Esophagus (tissue), 2 donors: ENCODE data around the gene CD200. TPM values are rescaled to one million over a fixed set of nuclear protein-coding genes. Genes with fewer than 3 reads are reported as not detected.

Experiments used
- H3K27ac ChIP-seq, 2 donors: one replicate each; pipeline ENCODE4 v1.5.1; 2013; ENCODE audit warnings: low read depth in 2 of 2, mild to moderate bottlenecking in 2 of 2, inconsistent platforms in 1 of 2, low read length in 1 of 2, moderate library complexity in 1 of 2
- H3K27me3 ChIP-seq, 2 donors: one replicate each; pipeline ENCODE4 v1.6.1; 2013; ENCODE audit warnings: low read length in 2 of 2, control low read depth in 1 of 2, mild to moderate bottlenecking in 1 of 2; ENCODE audit not compliant: insufficient read depth in 2 of 2, control insufficient read depth in 1 of 2
- H3K36me3 ChIP-seq, 2 donors: one replicate each; pipeline ENCODE4 v1.6.1; 2013; ENCODE audit warnings: low read length in 1 of 2; ENCODE audit not compliant: control insufficient read depth in 2 of 2, insufficient read depth in 2 of 2
- H3K4me1 ChIP-seq, 2 donors: one replicate each; pipeline ENCODE4 v1.6.1; 2013; ENCODE audit warnings: low read length in 1 of 2; ENCODE audit not compliant: control insufficient read depth in 2 of 2, insufficient read depth in 2 of 2
- H3K4me3 ChIP-seq, 2 donors: one replicate each; pipeline ENCODE4 v1.5.1; 2013; ENCODE audit warnings: low read length in 2 of 2, mild to moderate bottlenecking in 2 of 2, low read depth in 1 of 2, moderate library complexity in 1 of 2
- H3K9me3 ChIP-seq, 2 donors: one replicate each; pipeline ENCODE4 v1.6.1; 2013; ENCODE audit warnings: mild to moderate bottlenecking in 2 of 2, low read depth in 1 of 2, low read length in 1 of 2, moderate library complexity in 1 of 2; ENCODE audit not compliant: control insufficient read depth in 2 of 2, insufficient read depth in 1 of 2
- WGBS, 2 donors: extraction: QIAGEN DNeasy Blood & Tissue Kit; methylation state at CpG; one replicate each; pipeline ENCODE4 v1.1.7; 2013; 5-methylcytosine and 5-hydroxymethylcytosine counted together
- polyA plus RNA-seq, 2 donors: library from polyadenylated mRNA; stranded (reverse); fragments of 200-250 nt; gene quantifications; one replicate each; pipeline ENCODE4 v1.2.3, GENCODE V29; 2013
- donor health status: healthy with polysubstance abuse.
- donor health status: Bipolar disorder and iron deficiency.

The CD200 gene
- polyA plus RNA-seq, 2 donors = 0.90 to 3.0 TPM

DNA sequence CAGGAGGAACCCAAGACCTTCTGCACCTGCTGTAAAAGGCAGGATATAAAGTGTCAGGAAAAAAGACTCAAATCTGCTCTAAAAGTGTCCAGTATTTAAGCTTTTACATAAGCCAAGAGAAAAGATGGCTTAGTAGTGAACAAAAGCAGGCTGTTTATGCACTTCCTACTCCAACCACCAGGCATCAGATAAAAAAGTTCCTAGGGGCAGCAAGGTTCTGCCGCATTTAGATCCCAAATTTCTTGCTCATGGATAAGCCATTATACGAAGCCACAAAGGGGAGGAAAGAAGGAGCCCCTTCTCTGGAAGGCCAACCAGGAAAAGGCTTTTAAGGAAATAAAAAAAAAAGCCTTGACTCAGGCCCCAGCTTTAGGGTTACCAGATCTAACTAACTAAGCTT is 28.3 kb upstream of the CD200 start:
- no peaks in the 10 kb centered on the region for H3K4me1 ChIP-seq
- no peak overlapping the region for H3K27ac ChIP-seq
- no peak overlapping the region for H3K4me3 ChIP-seq
- peaks cover 0 to 6% of the 10 kb centered on the region in 2 donors for H3K9me3 ChIP-seq
- WGBS, 2 donors = 78 to 86% methylated on average over 2 of the region's 2 CpGs
- H3K27me3 ChIP-seq = no peaks in the 10 kb centered on the region
- no peaks in the 10 kb centered on the region for H3K36me3 ChIP-seq

DNA sequence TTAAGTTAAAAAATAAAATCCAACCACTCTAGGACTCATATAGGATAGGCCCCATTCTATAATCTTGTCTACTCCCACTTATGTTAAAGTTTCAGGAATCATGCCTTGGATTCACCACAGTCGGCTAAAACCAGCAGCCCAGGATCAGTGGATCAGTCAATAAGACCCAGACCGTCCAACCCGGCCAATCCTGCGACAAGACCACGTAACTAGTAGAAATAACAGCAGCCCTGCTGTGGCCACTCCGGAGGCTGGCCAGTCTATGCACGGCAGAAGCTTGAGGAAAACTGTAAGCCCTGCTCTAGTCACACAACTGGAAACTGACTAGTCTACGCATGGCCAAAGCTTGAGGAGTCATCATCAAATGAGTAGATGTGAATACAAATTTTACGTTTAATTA is 26.1 kb upstream of the CD200 start:
- 94 to 96% methylated on average over 9 of the region's 9 CpGs for WGBS, 2 donors
- no peak overlapping the region for H3K27ac ChIP-seq
- no peaks in the 10 kb centered on the region for H3K27me3 ChIP-seq
- H3K4me1 ChIP-seq = no peaks in the 10 kb centered on the region
- H3K9me3 ChIP-seq = peaks cover 0 to 6% of the 10 kb centered on the region in 2 donors
- H3K4me3 ChIP-seq = no peak overlapping the region
- H3K36me3 ChIP-seq = no peaks in the 10 kb centered on the region

DNA sequence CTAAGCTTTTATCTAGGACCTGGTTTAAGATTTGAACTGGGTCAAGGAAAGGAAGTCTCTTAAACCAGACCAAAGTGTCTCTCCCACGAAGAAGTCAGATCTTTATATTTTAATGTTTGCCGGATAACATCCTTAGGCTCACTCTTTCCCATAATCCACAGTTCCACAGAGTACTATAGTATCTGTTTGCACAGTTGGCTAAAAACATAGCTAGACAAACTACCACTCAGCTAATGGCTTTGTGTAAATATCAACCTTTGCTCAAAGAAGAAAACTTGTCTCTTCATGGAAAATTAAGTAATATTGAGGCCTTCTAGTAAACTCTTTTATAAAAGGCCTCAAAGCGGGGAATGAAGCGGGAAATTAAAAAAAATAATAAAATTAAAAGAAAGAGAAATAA is 25.4 kb upstream of the CD200 start:
- WGBS, 2 donors = 85 to 93% methylated on average over 4 of the region's 4 CpGs
- Histone ChIP-seq H3K36me3 (no peaks in the 10 kb centered on the region), H3K27me3 (no peaks in the 10 kb centered on the region), H3K27ac (no peak overlapping the region), H3K9me3 (peaks cover 0 to 1% of the 10 kb centered on the region in 2 donors), H3K4me3 (no peak overlapping the region), H3K4me1 (no peaks in the 10 kb centered on the region)

DNA sequence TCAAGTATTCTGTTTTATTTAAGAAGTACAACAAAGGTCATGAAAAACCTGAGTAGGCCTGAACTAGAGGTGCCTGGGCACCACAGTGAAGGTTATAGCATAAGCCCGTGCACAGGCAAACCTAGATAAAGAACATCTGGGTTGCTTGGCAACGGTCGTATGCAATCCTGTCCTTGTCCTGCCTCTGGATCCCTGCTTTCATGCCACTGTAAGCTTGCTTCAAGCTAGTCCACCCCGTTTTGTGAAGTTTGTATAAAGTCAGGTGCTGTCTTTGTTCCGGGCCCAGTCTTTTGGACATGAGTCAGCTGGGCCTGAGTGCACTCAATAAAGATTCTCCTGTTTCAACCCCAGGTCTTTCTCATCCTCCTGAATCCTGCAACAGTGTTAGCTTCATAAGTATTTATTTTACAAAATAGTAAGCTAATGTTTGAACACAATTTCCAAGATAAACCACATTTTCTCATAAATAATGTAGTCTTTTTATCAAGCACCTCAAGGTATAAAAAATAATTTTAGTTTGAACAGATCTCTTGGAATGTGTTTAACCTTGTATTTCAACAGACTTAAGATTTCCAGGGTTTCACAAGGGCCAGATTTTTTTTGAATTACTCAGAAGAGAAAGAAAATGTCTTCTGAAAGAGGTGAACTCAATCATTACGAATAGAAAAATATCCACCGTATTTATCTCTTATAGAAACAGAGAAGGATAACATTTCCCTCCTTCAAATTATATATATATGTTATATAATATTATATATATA is 24.6 kb upstream of the CD200 start:
- no peaks in the 10 kb centered on the region for H3K4me1 ChIP-seq
- no peaks in the 10 kb centered on the region for H3K27me3 ChIP-seq
- H3K27ac ChIP-seq = no peak overlapping the region
- no peak overlapping the region for H3K4me3 ChIP-seq
- H3K36me3 ChIP-seq = no peaks in the 10 kb centered on the region
- 50 to 51% methylated on average over 7 of the region's 7 CpGs for WGBS, 2 donors
- H3K9me3 ChIP-seq = no peaks in the 10 kb centered on the region

DNA sequence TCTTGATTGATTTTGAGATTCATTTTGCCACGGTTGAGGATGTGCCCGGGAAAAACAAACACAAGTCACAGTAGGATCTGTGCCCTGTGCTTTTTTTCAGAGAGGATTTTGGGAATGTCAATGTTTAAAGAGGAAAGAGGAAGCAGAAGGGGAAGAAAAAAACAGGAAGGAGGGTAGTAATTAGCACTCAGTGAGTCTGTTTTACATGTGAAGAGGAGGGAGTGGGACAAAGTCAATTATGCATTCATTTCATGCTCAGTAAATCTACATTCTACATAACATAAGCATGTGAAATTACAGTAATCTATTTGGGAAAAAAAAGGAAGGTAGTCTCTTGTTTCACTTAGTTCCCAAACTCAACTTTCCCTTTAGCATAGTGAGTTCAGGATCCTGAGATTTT is 18.3 kb upstream of the CD200 start:
- Histone ChIP-seq H3K27me3 (no peaks in the 10 kb centered on the region), H3K27ac (no peak overlapping the region), H3K36me3 (no peaks in the 10 kb centered on the region), H3K4me1 (no peaks in the 10 kb centered on the region), H3K4me3 (no peak overlapping the region), H3K9me3 (no peaks in the 10 kb centered on the region)
- WGBS, 2 donors = 78 to 81% methylated on average over 2 of the region's 2 CpGs

DNA sequence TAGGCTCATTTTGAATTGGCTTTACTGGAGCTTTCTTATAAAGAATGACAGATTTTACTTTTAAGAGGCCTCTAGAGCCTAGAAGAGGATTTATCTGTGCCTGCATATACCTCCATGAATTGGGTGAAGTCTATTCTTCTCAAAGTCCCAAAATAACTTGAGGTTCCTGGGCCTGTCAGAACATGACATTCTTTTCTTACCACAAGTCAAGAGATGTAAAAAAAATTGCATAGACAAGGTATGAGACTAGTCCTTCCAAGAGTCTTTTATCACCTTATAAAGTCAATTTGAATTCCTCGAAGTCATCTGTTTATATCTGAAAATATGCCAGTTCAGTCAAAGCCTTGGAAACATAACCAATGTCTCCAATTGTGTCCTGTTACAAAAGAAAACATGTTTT is 17.2 kb upstream of the CD200 start:
- H3K36me3 ChIP-seq = no peaks in the 10 kb centered on the region
- H3K9me3 ChIP-seq = no peaks in the 10 kb centered on the region
- H3K4me3 ChIP-seq = no peak overlapping the region
- no peaks in the 10 kb centered on the region for H3K27me3 ChIP-seq
- WGBS, 2 donors = 31 to 78% methylated on average over 1 of the region's 1 CpG
- H3K4me1 ChIP-seq = no peaks in the 10 kb centered on the region
- no peak overlapping the region for H3K27ac ChIP-seq

- no peaks in the 10 kb centered on the region for H3K4me1 ChIP-seq
- 38 to 59% methylated on average over 4 of the region's 4 CpGs for whole genome bisulfite sequencing, 2 donors
Measured at GRCh38 chr3:112319516-112320276, 13.3 kb upstream of the CD200 start.

DNA sequence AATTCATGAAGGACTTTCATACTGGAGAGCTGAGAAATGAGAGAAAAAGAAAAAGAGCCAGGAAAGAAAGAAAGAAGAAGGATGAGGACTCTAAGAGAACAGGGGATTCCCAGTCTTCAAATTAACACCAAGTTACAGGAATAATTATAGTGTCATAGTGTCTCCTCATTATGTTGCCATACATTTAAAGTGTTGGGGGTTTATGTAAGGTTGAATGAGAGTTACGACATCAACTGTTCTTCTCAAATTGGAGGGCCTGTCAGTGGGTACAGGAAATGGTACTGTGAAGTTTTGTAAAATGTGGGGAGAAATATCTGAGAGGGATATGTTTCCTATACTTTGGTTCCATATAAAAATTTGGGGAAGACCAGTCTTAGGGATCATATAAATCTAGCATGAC is 12.3 kb upstream of the CD200 start:
- WGBS, 2 donors = 79 to 84% methylated on average over 1 of the region's 1 CpG
- H3K4me3 ChIP-seq = no peak overlapping the region
- H3K27ac ChIP-seq = no peak overlapping the region
- no peaks in the 10 kb centered on the region for H3K27me3 ChIP-seq
- H3K36me3 ChIP-seq = no peaks in the 10 kb centered on the region
- no peaks in the 10 kb centered on the region for H3K9me3 ChIP-seq
- H3K4me1 ChIP-seq = no peaks in the 10 kb centered on the region

More at GRCh38 chr3:112319516-112320276, 13.3 kb upstream of the CD200 start:
- H3K27me3 ChIP-seq = no peaks in the 10 kb centered on the region
- no peaks in the 10 kb centered on the region for H3K9me3 ChIP-seq
- no peak overlapping the region for H3K4me3 ChIP-seq
- no peaks in the 10 kb centered on the region for H3K36me3 ChIP-seq
- H3K27ac ChIP-seq = no peak overlapping the region

- Histone ChIP-seq H3K4me3 (no peak overlapping the region), H3K27me3 (no peaks in the 10 kb centered on the region), H3K27ac (no peak overlapping the region), H3K9me3 (no peaks in the 10 kb centered on the region), H3K36me3 (no peaks in the 10 kb centered on the region), H3K4me1 (no peaks in the 10 kb centered on the region)
- 53 to 64% methylated on average over 5 of the region's 5 CpGs for WGBS, 2 donors
Measured at GRCh38 chr3:112321867-112322652, 10.9 kb upstream of the CD200 start.
